Vagina (tissue), 2 donors: Measurements from ENCODE around the gene ZNF839. TPM values are rescaled to one million over a fixed set of nuclear protein-coding genes. Genes with fewer than 3 reads are reported as not detected.

ENCODE experiments used
- DNase-seq, 2 donors: peaks; one replicate each; pipeline ENCODE4 v3.0.0-alpha.2; 2017; ENCODE audit errors: extremely low spot score in 2 of 2
- H3K27ac ChIP-seq: fragments of 200-600 bp; sonication (generic); one replicate; pipeline ENCODE4 v1.5.1; 2019
- H3K27me3 ChIP-seq: fragments of 200-600 bp; sonication (generic); one replicate; pipeline ENCODE4 v1.5.1; 2019
- H3K36me3 ChIP-seq, 2 donors: fragments of 200-600 bp; sonication (generic); one replicate each; pipeline ENCODE4 v1.5.1; 2017 to 2019
- H3K4me1 ChIP-seq: fragments of 200-600 bp; sonication (generic); one replicate; pipeline ENCODE4 v1.5.1; 2019
- H3K4me3 ChIP-seq, 2 donors: fragments of 200-600 bp; sonication (generic); 1 replicate in 1 of 2; 2 replicates in 1 of 2; pipeline ENCODE4 v1.5.1; 2016 to 2019
- H3K9me3 ChIP-seq: fragments of 200-600 bp; sonication (generic); one replicate; pipeline ENCODE4 v1.5.1; 2019
- POLR2A ChIP-seq, 2 donors: fragments of 450-650 bp; IDR thresholded peaks; one replicate each; pipeline ENCODE4 v1.6.1; 2017; ENCODE audit warnings: antibody characterized with exemption in 2 of 2, mild to moderate bottlenecking in 2 of 2, moderate library complexity in 2 of 2
- POLR2AphosphoS5 ChIP-seq, 2 donors: sonication (generic); formaldehyde crosslinking; IDR thresholded peaks; one replicate each; pipeline ENCODE4 v1.9.0; 2017; ENCODE audit warnings: antibody characterized with exemption in 2 of 2, mild to moderate bottlenecking in 2 of 2, low read depth in 1 of 2; ENCODE audit not compliant: insufficient read depth in 1 of 2
- intact Hi-C: fragments of 100-400 bp; cut with DNase I; formaldehyde crosslinking; loops from one replicate; pipeline ENCODE4 v1.15.1; 2023
- total RNA-seq: library from RNA; depleted of rRNA; stranded (reverse); fragments of >200 nt; gene quantifications from one replicate; pipeline ENCODE4 v1.2.3, GENCODE V29; 2016
- TF ChIP-seq, protein P1 (sequence below), 3 experiments: fragments of 450-650 bp in 2 of 3; fragments of 200-600 bp in 1 of 3; sonication (generic) in 1 of 3; IDR thresholded peaks; one replicate each; pipeline ENCODE4 v1.5.1; 2017 to 2019; ENCODE audit warnings: antibody characterized with exemption in 3 of 3, mild to moderate bottlenecking in 2 of 3, moderate library complexity in 2 of 3

Gene ZNF839
- total RNA-seq, 1 donor from 2014 or later: 4.4 TPM

DNA sequence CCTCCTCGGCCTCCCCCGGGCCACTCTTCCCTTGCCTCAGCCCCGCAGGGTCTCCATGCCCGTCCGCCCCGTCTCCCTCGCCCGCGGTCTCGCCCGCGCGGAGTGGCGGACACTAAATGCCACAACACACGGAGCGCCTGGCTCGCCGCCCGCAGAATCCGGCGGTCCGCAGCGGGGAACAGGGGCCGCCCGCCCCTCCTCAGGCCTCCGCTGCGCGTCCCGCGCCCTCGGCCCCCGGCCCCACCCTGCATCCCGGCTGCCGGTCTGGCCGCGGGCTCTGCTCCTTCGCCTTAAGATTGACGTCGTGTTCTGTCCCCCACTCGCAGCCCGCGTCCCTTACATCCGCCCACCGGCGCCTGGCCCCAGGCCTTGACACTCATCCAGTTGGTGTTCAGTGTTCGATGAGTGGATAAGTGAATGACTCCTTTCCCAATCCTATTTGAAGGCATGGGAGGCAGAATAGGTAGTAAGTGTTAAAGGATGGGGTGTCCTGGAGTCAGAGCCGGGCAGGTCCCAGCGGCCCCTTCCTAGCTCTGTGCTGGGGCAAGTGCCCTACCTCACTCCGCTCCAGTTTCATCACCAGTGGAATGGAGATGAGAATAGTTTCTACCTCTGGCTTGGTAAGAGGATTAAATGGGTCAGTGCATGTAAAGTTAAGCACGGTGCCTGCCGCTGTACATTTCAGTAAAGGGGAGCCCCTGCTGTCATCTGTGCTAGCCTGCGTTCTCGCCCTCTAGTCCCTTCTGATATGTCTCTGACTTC is 43.8 kb downstream of the ZNF839 start:
- Histone ChIP-seq H3K9me3 (no peaks in the 10 kb centered on the region), H3K4me1 (peaks cover 28% of the 10 kb centered on the region), H3K4me3 (peak overlapping the region; percentile 82 to 92), H3K36me3 (peaks cover 0 to 6% of the 10 kb centered on the region in 2 donors), H3K27ac (peak overlapping the region; percentile 87), H3K27me3 (no peaks in the 10 kb centered on the region)
- intact Hi-C loops: no loop called here
- DNase-seq: no peak
- TF ChIP-seq, protein P1, sequence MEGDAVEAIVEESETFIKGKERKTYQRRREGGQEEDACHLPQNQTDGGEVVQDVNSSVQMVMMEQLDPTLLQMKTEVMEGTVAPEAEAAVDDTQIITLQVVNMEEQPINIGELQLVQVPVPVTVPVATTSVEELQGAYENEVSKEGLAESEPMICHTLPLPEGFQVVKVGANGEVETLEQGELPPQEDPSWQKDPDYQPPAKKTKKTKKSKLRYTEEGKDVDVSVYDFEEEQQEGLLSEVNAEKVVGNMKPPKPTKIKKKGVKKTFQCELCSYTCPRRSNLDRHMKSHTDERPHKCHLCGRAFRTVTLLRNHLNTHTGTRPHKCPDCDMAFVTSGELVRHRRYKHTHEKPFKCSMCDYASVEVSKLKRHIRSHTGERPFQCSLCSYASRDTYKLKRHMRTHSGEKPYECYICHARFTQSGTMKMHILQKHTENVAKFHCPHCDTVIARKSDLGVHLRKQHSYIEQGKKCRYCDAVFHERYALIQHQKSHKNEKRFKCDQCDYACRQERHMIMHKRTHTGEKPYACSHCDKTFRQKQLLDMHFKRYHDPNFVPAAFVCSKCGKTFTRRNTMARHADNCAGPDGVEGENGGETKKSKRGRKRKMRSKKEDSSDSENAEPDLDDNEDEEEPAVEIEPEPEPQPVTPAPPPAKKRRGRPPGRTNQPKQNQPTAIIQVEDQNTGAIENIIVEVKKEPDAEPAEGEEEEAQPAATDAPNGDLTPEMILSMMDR (IDR thresholded peaks at IDR 0.05): no peak
- no peak for TF ChIP-seq POLR2AphosphoS5 (IDR thresholded peaks at IDR 0.05; ENCODE audit: insufficient read depth in 1 of 2, low read depth in 1 of 2)
- TF ChIP-seq POLR2A (IDR thresholded peaks at IDR 0.05): no peak

DNA sequence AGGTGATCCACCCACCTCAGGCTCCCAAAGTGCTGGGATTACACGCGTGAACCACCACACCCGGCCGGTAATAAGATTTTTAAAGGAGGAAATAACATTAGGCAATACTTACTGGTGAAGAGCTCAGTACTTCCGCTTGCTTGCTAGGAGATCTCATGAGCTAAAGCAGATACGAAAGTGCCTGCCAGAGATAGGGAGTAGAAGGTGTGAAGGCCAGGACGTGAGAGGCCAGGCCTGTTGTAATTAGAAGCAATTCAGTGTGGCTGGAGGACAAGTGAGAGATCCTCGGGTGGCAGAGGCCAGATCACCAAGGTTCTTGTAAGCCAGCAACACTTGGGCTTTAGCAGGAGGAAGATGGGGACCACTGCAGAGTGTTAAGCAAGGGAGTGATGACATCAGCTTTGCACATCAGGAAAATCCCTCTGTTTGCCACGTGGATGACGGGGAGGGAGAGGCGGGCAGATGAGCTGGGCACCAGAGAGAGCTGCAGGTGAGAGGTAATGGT is 50.8 kb downstream of the ZNF839 start:
- H3K27ac ChIP-seq: no peak overlapping the region
- H3K4me3 ChIP-seq: no peak overlapping the region
- TF ChIP-seq POLR2AphosphoS5 (IDR thresholded peaks at IDR 0.05; ENCODE audit: insufficient read depth in 1 of 2, low read depth in 1 of 2): no peak
- TF ChIP-seq, protein P1 (IDR thresholded peaks at IDR 0.05): no peak
- no peak for TF ChIP-seq POLR2A (IDR thresholded peaks at IDR 0.05)
- H3K27me3 ChIP-seq: no peaks in the 10 kb centered on the region
- H3K4me1 ChIP-seq: no peaks in the 10 kb centered on the region
- H3K36me3 ChIP-seq: no peaks in the 10 kb centered on the region
- H3K9me3 ChIP-seq: no peaks in the 10 kb centered on the region
- intact Hi-C loops: no loop called here
- no peak for DNase-seq

DNA sequence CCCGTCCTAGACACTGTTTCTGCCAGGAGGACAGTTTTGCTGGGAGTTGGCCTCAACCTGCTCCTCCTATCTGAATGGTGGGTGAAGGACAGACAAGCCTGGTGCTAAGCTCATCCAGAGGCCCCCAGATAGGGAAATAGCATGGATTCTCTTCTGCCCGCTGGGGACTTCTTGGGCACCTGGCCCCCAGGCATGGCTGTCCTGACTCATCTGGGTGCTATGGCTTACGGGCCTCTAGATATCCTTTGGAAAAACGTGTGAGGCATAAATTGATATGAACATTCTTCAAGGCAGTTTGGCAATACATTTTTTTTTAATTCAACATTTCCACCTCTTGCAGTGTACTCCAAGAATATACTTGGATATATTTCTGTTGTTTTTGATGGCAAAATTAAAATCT is 51.8 kb downstream of the ZNF839 start:
- no peak overlapping the region for H3K27ac ChIP-seq
- H3K4me3 ChIP-seq: no peak overlapping the region
- no peaks in the 10 kb centered on the region for H3K27me3 ChIP-seq
- no peaks in the 10 kb centered on the region for H3K9me3 ChIP-seq
- H3K4me1 ChIP-seq: no peaks in the 10 kb centered on the region
- no peaks in the 10 kb centered on the region for H3K36me3 ChIP-seq
- intact Hi-C loops: no loop called here
- TF ChIP-seq POLR2AphosphoS5 (IDR thresholded peaks at IDR 0.05; ENCODE audit: insufficient read depth in 1 of 2, low read depth in 1 of 2) (no peak), POLR2A (IDR thresholded peaks at IDR 0.05) (no peak)
- TF ChIP-seq, protein P1 (IDR thresholded peaks at IDR 0.05): no peak
- no peak for DNase-seq

DNA sequence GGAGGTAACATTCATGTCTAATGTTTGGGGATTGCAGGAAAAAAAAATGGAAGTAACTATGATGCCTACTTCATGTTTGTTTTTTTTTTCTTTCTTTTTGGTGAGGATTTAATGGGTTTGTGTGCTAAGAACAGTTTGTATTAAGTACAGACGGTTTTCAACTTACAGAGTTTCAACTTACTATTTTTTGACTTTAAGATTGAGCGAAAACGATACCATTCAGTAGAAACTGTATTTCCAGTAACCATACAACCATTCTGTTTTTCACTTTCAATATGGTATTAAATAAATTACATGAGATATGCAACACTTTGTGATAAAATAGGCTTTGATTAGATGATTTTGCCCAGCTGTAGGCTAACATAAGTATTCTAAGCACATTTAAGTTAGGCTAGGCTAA is 53.6 kb downstream of the ZNF839 start:
- H3K4me3 ChIP-seq: no peak overlapping the region
- DNase-seq: no peak
- intact Hi-C loops: no loop called here
- TF ChIP-seq POLR2A (IDR thresholded peaks at IDR 0.05) (no peak), POLR2AphosphoS5 (IDR thresholded peaks at IDR 0.05; ENCODE audit: insufficient read depth in 1 of 2, low read depth in 1 of 2) (no peak)
- TF ChIP-seq, protein P1 (IDR thresholded peaks at IDR 0.05): no peak
- no peaks in the 10 kb centered on the region for H3K9me3 ChIP-seq
- H3K27me3 ChIP-seq: no peaks in the 10 kb centered on the region
- H3K36me3 ChIP-seq: peaks cover 0 to 13% of the 10 kb centered on the region in 2 donors
- H3K27ac ChIP-seq: no peak overlapping the region
- H3K4me1 ChIP-seq: no peaks in the 10 kb centered on the region

DNA sequence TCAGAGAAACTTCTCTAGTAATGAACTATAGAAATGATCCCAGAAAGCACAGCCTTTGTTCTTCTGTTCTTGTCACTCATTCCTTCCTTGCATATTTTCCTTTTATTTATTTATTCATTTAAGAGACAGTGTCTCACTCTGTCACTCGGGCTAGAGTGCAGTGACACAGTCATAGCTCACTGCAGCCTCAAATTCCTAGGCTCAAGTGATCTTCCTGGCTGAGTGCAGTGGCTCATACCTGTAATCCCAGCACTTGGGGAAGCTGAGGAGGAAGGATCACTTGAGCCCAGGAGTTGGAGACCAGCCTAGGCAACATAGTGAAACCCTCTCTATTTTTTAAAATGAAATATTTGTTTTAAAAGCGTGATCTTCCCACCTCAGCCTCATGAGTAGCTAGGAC is 54.7 kb downstream of the ZNF839 start:
- no peak for DNase-seq
- peaks cover 0 to 24% of the 10 kb centered on the region in 2 donors for H3K36me3 ChIP-seq
- no peaks in the 10 kb centered on the region for H3K27me3 ChIP-seq
- H3K4me1 ChIP-seq: no peaks in the 10 kb centered on the region
- H3K9me3 ChIP-seq: no peaks in the 10 kb centered on the region
- no peak overlapping the region for H3K4me3 ChIP-seq
- intact Hi-C loops: no loop called here
- TF ChIP-seq, protein P1 (IDR thresholded peaks at IDR 0.05): no peak
- TF ChIP-seq POLR2AphosphoS5 (IDR thresholded peaks at IDR 0.05; ENCODE audit: insufficient read depth in 1 of 2, low read depth in 1 of 2) (no peak), POLR2A (IDR thresholded peaks at IDR 0.05) (no peak)
- H3K27ac ChIP-seq: no peak overlapping the region
